ENCODE results near the gene FGF4. TPM values are rescaled to one million over a fixed set of nuclear protein-coding genes. Genes with fewer than 3 reads are reported as not detected.

FGF4 gene
- total RNA-seq: not detected

DNA sequence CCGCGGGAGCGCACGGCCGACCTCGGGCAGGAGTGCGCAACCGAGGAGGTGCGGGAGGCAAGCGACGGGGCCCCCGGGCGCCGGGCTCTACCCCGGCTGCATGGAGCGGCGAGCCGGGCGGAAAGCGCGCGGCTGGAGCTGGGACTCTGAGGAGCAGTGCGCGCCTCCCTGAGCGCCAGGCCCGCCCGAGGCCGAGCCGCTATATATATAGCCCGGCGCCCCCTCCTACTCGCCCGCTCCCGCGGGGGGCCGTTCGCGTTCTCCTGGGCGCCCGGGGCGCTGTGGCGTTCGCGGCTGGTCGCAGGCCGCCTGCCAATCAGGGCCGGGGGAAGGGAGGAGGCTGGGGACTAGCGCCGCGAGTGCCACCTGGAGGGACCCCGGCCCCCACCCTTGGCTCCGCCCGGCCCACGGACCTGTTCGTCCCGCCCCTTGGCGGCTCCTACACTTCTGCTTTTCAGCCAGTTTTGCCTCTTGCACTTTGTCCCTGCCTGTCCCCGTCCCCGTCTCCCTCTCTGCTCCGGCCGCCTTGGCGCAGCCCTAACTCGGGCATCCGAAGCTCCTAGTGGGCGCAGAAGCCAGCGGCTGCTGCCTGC lies at the start of gene FGF4:
Gene FGF4, minus strand, starts transcription at position 179 of the 593 bp plus-strand sequence. CDS start 257 bp downstream, outside the sequence.
- Histone ChIP-seq H3K9me3 (no peaks in the 10 kb centered on the region), H3K27me3 (peaks cover 8% of the 10 kb centered on the region), H3K4me3 (replicated peaks in 1 of 3) (no peak within 1 kb of the TSS), H3K36me3 (no peaks in the 10 kb centered on the region), H3K27ac (no peak within 1 kb of the TSS), H3K4me1 (no peaks in the 10 kb centered on the region)
- no peak for DNase-seq
- no peak for TF ChIP-seq CTCF (IDR thresholded peaks at IDR 0.05)
- no peak for TF ChIP-seq POLR2A (IDR thresholded peaks at IDR 0.05)
- intact Hi-C loops (cut with DNase I): no loop called here
- 5 to 7% methylated on average over 11 to 15 of the region's 66 CpGs for whole genome bisulfite sequencing, 2 donors

- Histone ChIP-seq H3K27me3 (no peaks in the 10 kb centered on the region), H3K4me3 (replicated peaks in 1 of 3) (no peak overlapping the region), H3K27ac (no peak overlapping the region), H3K4me1 (no peaks in the 10 kb centered on the region), H3K9me3 (no peaks in the 10 kb centered on the region), H3K36me3 (no peaks in the 10 kb centered on the region)
- 77 to 85% methylated on average over 6 of the region's 6 CpGs for WGBS, 2 donors
- no peak for DNase-seq
- no peak for TF ChIP-seq POLR2A (IDR thresholded peaks at IDR 0.05)
- TF ChIP-seq CTCF (IDR thresholded peaks at IDR 0.05): no peak
- intact Hi-C loops (cut with DNase I): no loop called here
Measured at GRCh38 chr11:69823641-69824265, 48.6 kb upstream of the FGF4 start.

DNA sequence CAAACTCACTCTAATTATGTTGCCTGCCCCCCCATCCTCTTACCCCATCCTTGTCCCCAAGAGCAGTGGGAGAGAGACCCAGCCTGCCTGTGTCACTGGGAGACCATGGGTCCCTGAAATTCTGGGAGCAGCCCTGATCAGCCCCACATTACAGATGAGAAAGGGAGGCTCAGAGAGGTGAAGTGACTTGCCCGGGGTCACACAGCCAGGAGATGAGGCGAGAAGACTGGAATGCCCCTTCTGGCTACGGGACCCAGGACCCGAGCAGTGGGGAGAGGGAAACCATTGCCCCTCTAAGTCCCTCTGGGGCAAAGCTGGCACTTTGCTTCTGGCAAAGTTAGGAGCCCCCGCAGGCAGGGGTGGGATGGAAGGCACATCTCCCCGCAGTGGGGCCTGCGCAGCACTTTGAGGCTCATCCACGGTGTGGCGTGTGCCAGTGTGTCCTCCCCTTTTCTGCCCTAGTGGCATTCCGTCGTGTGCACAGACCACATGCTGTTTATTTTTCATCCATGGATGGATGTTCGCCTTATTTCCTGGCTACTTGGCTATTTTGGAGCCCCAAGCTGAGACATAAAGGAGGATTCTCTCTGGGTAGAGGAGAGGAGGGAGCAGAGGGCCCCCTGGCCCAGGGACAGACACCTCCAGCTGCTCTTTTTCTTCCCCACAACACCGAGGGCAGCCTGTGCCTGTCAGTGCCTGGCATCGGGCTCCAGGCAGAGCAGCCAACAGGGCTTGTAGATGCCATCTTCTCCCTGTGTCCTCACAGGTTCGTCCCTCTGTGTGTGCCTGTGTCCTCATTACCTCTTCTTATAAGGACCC lies 47.7 kb upstream of the FGF4 start:
- Histone ChIP-seq H3K27me3 (peaks cover under 1% of the 10 kb centered on the region), H3K9me3 (no peaks in the 10 kb centered on the region), H3K4me3 (replicated peaks in 1 of 3) (no peak overlapping the region), H3K36me3 (no peaks in the 10 kb centered on the region), H3K27ac (no peak overlapping the region), H3K4me1 (no peaks in the 10 kb centered on the region)
- intact Hi-C loops (cut with DNase I): no loop called here
- TF ChIP-seq CTCF (IDR thresholded peaks at IDR 0.05) (no peak), POLR2A (IDR thresholded peaks at IDR 0.05) (no peak)
- WGBS, 2 donors: 60 to 76% methylated on average over 8 to 12 of the region's 15 CpGs
- no peak for DNase-seq

GRCh38 chr11:69821511-69822040 lies 46.4 kb upstream of the FGF4 start:
- no peaks in the 10 kb centered on the region for H3K36me3 ChIP-seq
- H3K4me3 ChIP-seq (replicated peaks in 1 of 3): no peak overlapping the region
- intact Hi-C loops (cut with DNase I): no loop called here
- no peak for TF ChIP-seq CTCF (IDR thresholded peaks at IDR 0.05)
- TF ChIP-seq POLR2A (IDR thresholded peaks at IDR 0.05): no peak
- peaks cover 5% of the 10 kb centered on the region for H3K27me3 ChIP-seq
- no peak overlapping the region for H3K27ac ChIP-seq
- H3K9me3 ChIP-seq: no peaks in the 10 kb centered on the region
- WGBS, 2 donors: 77 to 82% methylated on average over 16 to 17 of the region's 17 CpGs
- DNase-seq: no peak
- no peaks in the 10 kb centered on the region for H3K4me1 ChIP-seq
